Neural progenitor cell (in vitro differentiated cells): ENCODE results near the gene NDST1.

Experiments
- EZH2 ChIP-seq: fragments of 200-600 bp; sonication (generic); IDR thresholded peaks from 2 replicates; pipeline ENCODE4 v1.6.1; 2017; ENCODE audit warnings: antibody characterized with exemption, mild to moderate bottlenecking, moderate library complexity
- EZH2phosphoT487 ChIP-seq: fragments of 200-600 bp; sonication (generic); IDR thresholded peaks from 2 replicates; pipeline ENCODE4 v1.6.1; 2017; ENCODE audit warnings: antibody characterized with exemption
- TF ChIP-seq, protein P1 (sequence below): fragments of 200-600 bp; sonication (generic); IDR thresholded peaks from 2 replicates; pipeline ENCODE4 v1.5.1; 2017; ENCODE audit warnings: antibody characterized with exemption, mild to moderate bottlenecking

DNA sequence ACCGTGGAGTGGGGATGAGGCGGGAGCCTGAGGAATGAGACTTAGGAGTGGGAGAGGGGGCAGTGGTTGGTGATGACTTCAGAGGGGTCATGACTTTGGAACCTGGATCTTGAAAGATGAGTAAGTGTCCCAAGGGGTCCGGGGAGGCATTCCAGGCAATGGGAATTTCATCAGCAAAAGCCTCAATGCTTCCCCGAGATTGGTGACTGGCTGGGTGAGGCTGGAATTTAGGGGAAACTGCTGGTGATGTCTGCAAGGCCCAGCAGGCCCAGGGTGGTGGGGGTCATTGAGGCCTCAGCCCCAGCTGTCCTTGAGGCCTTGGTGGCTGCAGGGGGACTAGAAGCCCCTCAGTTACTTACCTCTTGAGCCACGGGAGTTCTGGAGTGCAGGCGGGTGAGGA is 7.5 kb downstream of the NDST1 start:
- TF ChIP-seq, protein P1, sequence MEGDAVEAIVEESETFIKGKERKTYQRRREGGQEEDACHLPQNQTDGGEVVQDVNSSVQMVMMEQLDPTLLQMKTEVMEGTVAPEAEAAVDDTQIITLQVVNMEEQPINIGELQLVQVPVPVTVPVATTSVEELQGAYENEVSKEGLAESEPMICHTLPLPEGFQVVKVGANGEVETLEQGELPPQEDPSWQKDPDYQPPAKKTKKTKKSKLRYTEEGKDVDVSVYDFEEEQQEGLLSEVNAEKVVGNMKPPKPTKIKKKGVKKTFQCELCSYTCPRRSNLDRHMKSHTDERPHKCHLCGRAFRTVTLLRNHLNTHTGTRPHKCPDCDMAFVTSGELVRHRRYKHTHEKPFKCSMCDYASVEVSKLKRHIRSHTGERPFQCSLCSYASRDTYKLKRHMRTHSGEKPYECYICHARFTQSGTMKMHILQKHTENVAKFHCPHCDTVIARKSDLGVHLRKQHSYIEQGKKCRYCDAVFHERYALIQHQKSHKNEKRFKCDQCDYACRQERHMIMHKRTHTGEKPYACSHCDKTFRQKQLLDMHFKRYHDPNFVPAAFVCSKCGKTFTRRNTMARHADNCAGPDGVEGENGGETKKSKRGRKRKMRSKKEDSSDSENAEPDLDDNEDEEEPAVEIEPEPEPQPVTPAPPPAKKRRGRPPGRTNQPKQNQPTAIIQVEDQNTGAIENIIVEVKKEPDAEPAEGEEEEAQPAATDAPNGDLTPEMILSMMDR = no peak
- TF ChIP-seq EZH2 = no peak
- no peak for TF ChIP-seq EZH2phosphoT487
